PC-3 (cell line): Measurements from ENCODE around the gene SELENOI. TPM values are rescaled to one million over a fixed set of nuclear protein-coding genes. Genes with fewer than 3 reads are reported as not detected.

Experiments used
- ATAC-seq: fragments of 200-7000 bp; cut with Tn5 transposase; 2 replicates; pipeline ENCODE4 v1.9.1; 2020; ENCODE audit warnings: mild to moderate bottlenecking, moderate library complexity
- BruUV-seq: library from RNA; stranded (reverse); fragments of 400-500 nt; replicated peaks from 2 replicates; lab custom pipeline; 2021; lab: Mats Ljungman, UMichigan
- CTCF ChIA-PET: fragments of 300-600 bp; sonication (Branson Sonifier 250); formaldehyde crosslinking; loops from one replicate; lab custom pipeline; 2022; ENCODE audit warnings: antibody characterized with exemption; lab: Charles Lee
- POLR2A ChIA-PET: fragments of 300-600 bp; sonication (Branson Sonifier 250); formaldehyde crosslinking; loops from one replicate; lab custom pipeline; 2022; ENCODE audit warnings: antibody characterized with exemption; ENCODE audit not compliant: unreplicated experiment; lab: Charles Lee
- DNase-seq: peaks from one replicate; pipeline ENCODE4 v3.0.0-alpha.2; 2015
- H2AFZ ChIP-seq: fragments of 300-600 bp; sonication (generic); 2 replicates; pipeline ENCODE4 v1.6.0; 2016; ENCODE audit warnings: antibody characterized with exemption, low read length
- H3F3A ChIP-seq: fragments of 300-600 bp; sonication (generic); one replicate; pipeline ENCODE4 v1.6.0; 2017; ENCODE audit warnings: antibody characterized with exemption, low read length, control low read depth, mild to moderate bottlenecking; ENCODE audit not compliant: unreplicated experiment
- H3K27ac ChIP-seq: fragments of 300-600 bp; sonication (generic); 2 replicates; pipeline ENCODE4 v1.5.1; 2016; ENCODE audit warnings: mild to moderate bottlenecking, low read length
- H3K27me3 ChIP-seq: fragments of 300-600 bp; sonication (generic); 2 replicates; pipeline ENCODE4 v1.6.1; 2016; ENCODE audit warnings: low read length, mixed read lengths
- H3K36me3 ChIP-seq: fragments of 300-600 bp; sonication (generic); 2 replicates; pipeline ENCODE4 v1.6.1; 2016; ENCODE audit warnings: low read depth, mixed run types, low read length, mixed read lengths
- H3K4me1 ChIP-seq: fragments of 300-600 bp; sonication (generic); 2 replicates; pipeline ENCODE4 v1.5.1; 2016; ENCODE audit warnings: low read length; ENCODE audit not compliant: insufficient read depth
- H3K4me2 ChIP-seq: fragments of 300-600 bp; sonication (generic); 2 replicates; pipeline ENCODE4 v1.6.0; 2016; ENCODE audit warnings: low read length
- H3K4me3 ChIP-seq: fragments of 300-600 bp; sonication (generic); 2 replicates; pipeline ENCODE4 v1.5.1; 2016; ENCODE audit warnings: mild to moderate bottlenecking, low read length, mixed read lengths
- H3K79me2 ChIP-seq: fragments of 300-600 bp; sonication (generic); 2 replicates; pipeline ENCODE4 v1.6.1; 2017; ENCODE audit warnings: low read length, mixed read lengths
- H3K9ac ChIP-seq: fragments of 300-600 bp; sonication (generic); 2 replicates; pipeline ENCODE4 v1.6.0; 2016; ENCODE audit warnings: mild to moderate bottlenecking, low read length
- H3K9me2 ChIP-seq: fragments of 300-600 bp; sonication (generic); replicated peaks from 2 replicates; pipeline ENCODE4 v1.6.1; 2016; ENCODE audit warnings: mixed run types, low read length, mixed read lengths
- H3K9me3 ChIP-seq: fragments of 300-600 bp; sonication (generic); 2 replicates; pipeline ENCODE4 v1.6.1; 2016; ENCODE audit warnings: low read length, mixed read lengths
- H4K20me1 ChIP-seq: fragments of 300-600 bp; sonication (generic); 2 replicates; pipeline ENCODE4 v1.6.1; 2016; ENCODE audit warnings: low read length, mixed read lengths
- EZH2 ChIP-seq: fragments of 300-600 bp; sonication (generic); IDR thresholded peaks from one replicate; pipeline ENCODE4 v1.6.1; 2017; ENCODE audit warnings: antibody characterized with exemption, mild to moderate bottlenecking, low read length; ENCODE audit not compliant: unreplicated experiment
- EZH2phosphoT487 ChIP-seq: fragments of 300-600 bp; sonication (generic); IDR thresholded peaks from 2 replicates; pipeline ENCODE4 v1.6.1; 2018; ENCODE audit warnings: mild to moderate bottlenecking, antibody characterized with exemption, low read length, borderline replicate concordance
- intact Hi-C: fragments of 100-400 bp; cut with micrococcal nuclease; formaldehyde crosslinking; loops from 2 replicates; pipeline ENCODE4 v1.9.0; 2023
- total RNA-seq: library from RNA; depleted of rRNA; stranded (reverse); fragments of >200 nt; gene quantifications from 2 replicates; pipeline ENCODE4 v1.2.3, GENCODE V29; 2014
- TF ChIP-seq, protein P1 (sequence below): fragments of 300-600 bp; sonication (generic); conservative IDR thresholded peaks from 2 replicates; pipeline ENCODE4 v1.5.1; 2017; ENCODE audit warnings: antibody characterized with exemption, low read depth, mild to moderate bottlenecking, low read length

Gene SELENOI
- total RNA-seq, 1 experiment from 2014 or later: 22.3 TPM

DNA sequence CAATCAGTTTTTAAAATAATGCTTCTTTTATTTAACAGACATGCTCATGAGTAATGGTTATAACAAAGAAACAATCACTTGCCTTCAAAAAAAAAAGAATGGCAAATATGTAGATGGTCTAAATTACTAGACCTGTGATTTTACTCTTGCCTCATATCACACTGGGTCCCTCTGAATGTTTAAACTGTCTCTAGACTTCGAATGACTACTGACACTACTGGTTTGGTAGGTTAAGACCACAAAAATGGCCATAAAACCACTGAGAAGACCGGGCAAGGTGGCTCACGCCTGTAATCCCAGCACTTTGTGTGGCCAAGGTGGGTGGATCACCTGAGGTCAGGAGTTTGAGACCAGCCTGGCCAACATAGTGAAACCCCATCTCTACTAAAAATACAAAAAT, 5.1 kb upstream of the SELENOI start:
- Histone ChIP-seq H3K27ac (no peak overlapping the region), H3K4me1 (peaks cover 31% of the 10 kb centered on the region), H2AFZ (no peak overlapping the region), H3K79me2 (peaks cover 18% of the 10 kb centered on the region), H3K4me3 (no peak overlapping the region), H4K20me1 (no peaks in the 10 kb centered on the region), H3K36me3 (no peaks in the 10 kb centered on the region), H3F3A (no peaks in the 10 kb centered on the region), H3K9ac (no peak overlapping the region), H3K9me3 (no peaks in the 10 kb centered on the region), H3K9me2 (no peaks in the 10 kb centered on the region), H3K4me2 (no peak overlapping the region), H3K27me3 (no peaks in the 10 kb centered on the region)
- TF ChIP-seq, protein P1, sequence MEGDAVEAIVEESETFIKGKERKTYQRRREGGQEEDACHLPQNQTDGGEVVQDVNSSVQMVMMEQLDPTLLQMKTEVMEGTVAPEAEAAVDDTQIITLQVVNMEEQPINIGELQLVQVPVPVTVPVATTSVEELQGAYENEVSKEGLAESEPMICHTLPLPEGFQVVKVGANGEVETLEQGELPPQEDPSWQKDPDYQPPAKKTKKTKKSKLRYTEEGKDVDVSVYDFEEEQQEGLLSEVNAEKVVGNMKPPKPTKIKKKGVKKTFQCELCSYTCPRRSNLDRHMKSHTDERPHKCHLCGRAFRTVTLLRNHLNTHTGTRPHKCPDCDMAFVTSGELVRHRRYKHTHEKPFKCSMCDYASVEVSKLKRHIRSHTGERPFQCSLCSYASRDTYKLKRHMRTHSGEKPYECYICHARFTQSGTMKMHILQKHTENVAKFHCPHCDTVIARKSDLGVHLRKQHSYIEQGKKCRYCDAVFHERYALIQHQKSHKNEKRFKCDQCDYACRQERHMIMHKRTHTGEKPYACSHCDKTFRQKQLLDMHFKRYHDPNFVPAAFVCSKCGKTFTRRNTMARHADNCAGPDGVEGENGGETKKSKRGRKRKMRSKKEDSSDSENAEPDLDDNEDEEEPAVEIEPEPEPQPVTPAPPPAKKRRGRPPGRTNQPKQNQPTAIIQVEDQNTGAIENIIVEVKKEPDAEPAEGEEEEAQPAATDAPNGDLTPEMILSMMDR: no peak
- TF ChIP-seq EZH2 (no peak), EZH2phosphoT487 (no peak)
- ChIA-PET POLR2A (no interaction called here), CTCF (no interaction called here)
- intact Hi-C loops: no loop called here
- DNase-seq (peak; percentile 34), ATAC-seq (no peak)
- BruUV-seq: no TSS peak

DNA sequence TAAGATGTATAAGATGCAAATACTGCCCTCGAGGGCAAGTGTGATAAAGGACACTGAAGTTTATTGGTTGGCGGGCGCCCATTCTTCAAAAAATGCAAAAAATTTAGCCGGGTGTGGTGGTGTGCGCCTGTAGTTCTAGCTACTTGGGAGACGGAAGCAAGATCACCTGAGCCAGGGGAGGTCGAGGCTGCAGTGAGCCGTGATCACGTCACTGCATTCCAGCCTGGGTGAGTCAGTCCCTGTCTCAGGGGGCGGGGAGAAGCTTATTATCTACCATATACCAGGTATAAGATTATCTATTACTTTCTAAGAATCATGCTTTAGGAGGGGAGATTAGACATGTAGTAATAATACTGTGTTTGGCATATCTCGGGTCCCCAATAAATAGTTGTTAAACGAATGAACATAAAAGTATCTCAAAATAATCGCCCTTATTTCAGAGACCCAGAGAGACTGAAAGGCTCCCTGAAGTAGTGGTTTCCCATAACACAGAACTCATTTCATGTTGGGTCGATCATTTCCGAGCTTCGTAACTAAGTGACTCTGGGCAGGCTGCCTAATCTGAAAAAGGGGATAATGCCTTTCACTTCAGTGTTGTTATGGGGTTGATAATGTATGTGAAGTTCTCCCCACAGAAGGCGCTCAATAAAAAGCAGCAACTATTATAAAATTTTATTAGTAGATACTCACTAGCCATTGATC, 1.2 kb upstream of the SELENOI start:
- H3K4me3 ChIP-seq: peak overlapping the region; percentile 91
- peaks cover 48% of the 10 kb centered on the region for H3K4me1 ChIP-seq
- ATAC-seq (no peak), DNase-seq (peak; percentile 68)
- H3K27me3 ChIP-seq: no peaks in the 10 kb centered on the region
- TF ChIP-seq EZH2: no peak
- no peak for TF ChIP-seq EZH2phosphoT487
- TF ChIP-seq, protein P1: no peak
- POLR2A ChIA-PET: interaction anchor here (0.5 to 0.6 kb wide), 3 partner anchors 40 to 1065 kb away, joined by 3 read pairs; partner anchors contain the start of gene PPM1G
- peak overlapping the region; percentile 88 for H3K4me2 ChIP-seq
- H3K36me3 ChIP-seq: no peaks in the 10 kb centered on the region
- intact Hi-C loops: no loop called here
- CTCF ChIA-PET: interaction anchor here (1.6 kb wide), 1 partner anchor 14 kb away, joined by 6 read pairs; no protein-coding TSS in a partner anchor
- H2AFZ ChIP-seq: peak overlapping the region; percentile 86; the same call in 1 of the 2 replicates
- no TSS peak for BruUV-seq
- H3K9me2 ChIP-seq: no peaks in the 10 kb centered on the region
- H3K9me3 ChIP-seq: no peaks in the 10 kb centered on the region
- H3K27ac ChIP-seq: peak overlapping the region; percentile 82
- peaks cover 56% of the 10 kb centered on the region for H3K79me2 ChIP-seq
- peaks cover 13% of the 10 kb centered on the region for H4K20me1 ChIP-seq
- peak overlapping the region; percentile 97 for H3K9ac ChIP-seq
- no peaks in the 10 kb centered on the region for H3F3A ChIP-seq

DNA sequence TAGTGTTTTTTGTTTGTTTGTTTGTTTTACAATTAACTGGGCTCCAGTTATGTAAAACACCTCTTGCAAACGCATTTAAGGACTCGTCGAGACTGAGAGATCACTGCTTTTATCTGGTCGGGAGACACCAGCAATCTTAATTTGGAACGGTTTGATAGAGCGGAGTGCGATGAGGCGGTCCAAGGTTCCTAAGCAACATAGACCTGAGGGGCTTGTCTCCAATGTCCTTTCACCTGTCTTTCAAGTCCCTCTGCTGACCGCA, 729 bp upstream of the SELENOI start:
- CTCF ChIA-PET: interaction anchor here (1.6 kb wide), 1 partner anchor 15 kb away, joined by 6 read pairs; no protein-coding TSS in a partner anchor
- H3K27ac ChIP-seq: peak overlapping the region; percentile 82
- no peaks in the 10 kb centered on the region for H3K36me3 ChIP-seq
- H3K27me3 ChIP-seq: no peaks in the 10 kb centered on the region
- intact Hi-C loops: no loop called here
- H3K9me3 ChIP-seq: no peaks in the 10 kb centered on the region
- ATAC-seq: no peak
- H3F3A ChIP-seq: no peaks in the 10 kb centered on the region
- H3K79me2 ChIP-seq: peaks cover 61% of the 10 kb centered on the region
- peaks cover 13% of the 10 kb centered on the region for H4K20me1 ChIP-seq
- H3K4me3 ChIP-seq: peak overlapping the region; percentile 91
- TSS peak; percentile 97 for BruUV-seq
- H3K9ac ChIP-seq: peak overlapping the region; percentile 97
- DNase-seq: no peak
- H3K4me1 ChIP-seq: peaks cover 48% of the 10 kb centered on the region
- peak overlapping the region; percentile 86 for H2AFZ ChIP-seq
- POLR2A ChIA-PET: interaction anchor here (0.5 to 1.0 kb wide), 4 partner anchors 10 to 1064 kb away, joined by 3 to 12 read pairs (median 3); partner anchors contain the start of gene PPM1G
- no peaks in the 10 kb centered on the region for H3K9me2 ChIP-seq
- H3K4me2 ChIP-seq: peak overlapping the region; percentile 88
- no peak for TF ChIP-seq EZH2phosphoT487
- TF ChIP-seq, protein P1: no peak
- no peak for TF ChIP-seq EZH2
